ENCODE data around the gene PADI3.

The PADI3 gene

GRCh38 chr1:17248781-17249180, at the start of gene PADI3:
PADI3 (plus strand) TSS chr1:17249098; CDS start chr1:17249138, 40 bp downstream.
- DNase-seq: peak; percentile 55

GRCh38 chr1:17199267-17200044, 49.4 kb upstream of the PADI3 start:
- no peak for DNase-seq

GRCh38 chr1:17200246-17200645, 48.7 kb upstream of the PADI3 start:
- DNase-seq: no peak

GRCh38 chr1:17200756-17201155, 48.1 kb upstream of the PADI3 start:
- DNase-seq: no peak

GRCh38 chr1:17201201-17202021, 47.5 kb upstream of the PADI3 start:
- DNase-seq: no peak

- no peak for DNase-seq
These were observed 44.1 kb upstream of the PADI3 start, which contains the start of gene PADI1 for GRCh38 chr1:17204546-17205440. PADI1 (plus strand) TSS chr1:17205128; CDS start chr1:17205218, 90 bp downstream.

GRCh38 chr1:17205652-17206051, 43.2 kb upstream of the PADI3 start:
- no peak for DNase-seq

- no peak for DNase-seq
These were observed 42.7 kb upstream of the PADI3 start for GRCh38 chr1:17206196-17206595.

GRCh38 chr1:17207046-17207445, 41.9 kb upstream of the PADI3 start:
- DNase-seq: no peak

- DNase-seq: no peak
These were observed 41.4 kb upstream of the PADI3 start for GRCh38 chr1:17207540-17207939.

GRCh38 chr1:17207966-17208418, 40.9 kb upstream of the PADI3 start:
- no peak for DNase-seq

- DNase-seq: no peak
These were observed 40.4 kb upstream of the PADI3 start for GRCh38 chr1:17208546-17208945.

- no peak for DNase-seq
These were observed 39.5 kb upstream of the PADI3 start for GRCh38 chr1:17209430-17209829.

- DNase-seq: no peak
These were observed 38.7 kb upstream of the PADI3 start for GRCh38 chr1:17210176-17210575.

GRCh38 chr1:17211377-17211776, 37.5 kb upstream of the PADI3 start:
- no peak for DNase-seq

GRCh38 chr1:17212009-17212408, 36.9 kb upstream of the PADI3 start:
- no peak for DNase-seq

- DNase-seq: peak; percentile 41
These were observed 36.3 kb upstream of the PADI3 start for GRCh38 chr1:17212487-17213121.

- DNase-seq: no peak
These were observed 35.6 kb upstream of the PADI3 start for GRCh38 chr1:17213148-17213781.

- DNase-seq: no peak
These were observed 35.1 kb upstream of the PADI3 start for GRCh38 chr1:17213782-17214148.

- DNase-seq: no peak
These were observed 33.9 kb upstream of the PADI3 start for GRCh38 chr1:17214876-17215544.

GRCh38 chr1:17215545-17215890, 33.4 kb upstream of the PADI3 start:
- DNase-seq: no peak
